ENCODE results near the gene CLCN1.

DNA sequence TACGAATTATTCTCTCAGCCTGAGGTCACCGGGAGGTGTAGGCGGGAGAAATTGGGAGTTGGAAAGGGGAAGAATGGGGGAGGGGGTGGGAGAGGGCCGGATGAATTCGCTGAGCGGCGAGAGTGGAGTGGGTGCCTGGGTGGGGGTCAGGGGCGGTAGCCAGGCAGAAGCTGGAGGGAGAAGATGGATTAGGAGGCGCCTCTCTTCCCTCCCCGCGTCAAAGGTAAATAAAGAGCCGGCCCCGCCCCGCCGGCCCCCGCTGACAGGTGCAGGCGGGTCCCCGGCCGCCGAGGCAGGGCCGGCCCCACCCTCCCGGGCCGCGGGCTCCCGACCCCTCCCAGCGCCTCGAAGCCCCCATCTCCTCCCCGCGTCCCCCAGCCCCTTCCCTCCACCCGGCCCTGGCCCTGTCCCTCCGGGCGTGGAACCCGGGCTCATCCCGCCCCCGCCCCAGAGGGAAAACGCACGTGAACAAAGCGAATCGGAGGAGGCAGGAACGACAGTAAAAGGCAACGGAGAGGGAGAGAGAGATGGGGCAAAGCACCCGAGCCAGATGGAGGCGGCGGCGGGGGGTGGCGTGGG, 45.7 kb downstream of the CLCN1 start:
- TF ChIP-seq, protein P1, sequence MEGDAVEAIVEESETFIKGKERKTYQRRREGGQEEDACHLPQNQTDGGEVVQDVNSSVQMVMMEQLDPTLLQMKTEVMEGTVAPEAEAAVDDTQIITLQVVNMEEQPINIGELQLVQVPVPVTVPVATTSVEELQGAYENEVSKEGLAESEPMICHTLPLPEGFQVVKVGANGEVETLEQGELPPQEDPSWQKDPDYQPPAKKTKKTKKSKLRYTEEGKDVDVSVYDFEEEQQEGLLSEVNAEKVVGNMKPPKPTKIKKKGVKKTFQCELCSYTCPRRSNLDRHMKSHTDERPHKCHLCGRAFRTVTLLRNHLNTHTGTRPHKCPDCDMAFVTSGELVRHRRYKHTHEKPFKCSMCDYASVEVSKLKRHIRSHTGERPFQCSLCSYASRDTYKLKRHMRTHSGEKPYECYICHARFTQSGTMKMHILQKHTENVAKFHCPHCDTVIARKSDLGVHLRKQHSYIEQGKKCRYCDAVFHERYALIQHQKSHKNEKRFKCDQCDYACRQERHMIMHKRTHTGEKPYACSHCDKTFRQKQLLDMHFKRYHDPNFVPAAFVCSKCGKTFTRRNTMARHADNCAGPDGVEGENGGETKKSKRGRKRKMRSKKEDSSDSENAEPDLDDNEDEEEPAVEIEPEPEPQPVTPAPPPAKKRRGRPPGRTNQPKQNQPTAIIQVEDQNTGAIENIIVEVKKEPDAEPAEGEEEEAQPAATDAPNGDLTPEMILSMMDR (IDR thresholded peaks at IDR 0.05): no peak
- TF ChIP-seq POLR2AphosphoS5 (IDR thresholded peaks at IDR 0.05): no peak

Data from prostate gland (tissue), 2 donors.